ENCODE data around the gene NOS3. TPM values are rescaled to one million over a fixed set of nuclear protein-coding genes. Genes with fewer than 3 reads are reported as not detected.
"Not testable (repeated sequence)": the region's sequence is repeated elsewhere in the genome, so short reads cannot be mapped to it uniquely, and the experiment has no call there.

Gene NOS3
- total RNA-seq, 1 experiment from 2014 or later, result not detected

DNA sequence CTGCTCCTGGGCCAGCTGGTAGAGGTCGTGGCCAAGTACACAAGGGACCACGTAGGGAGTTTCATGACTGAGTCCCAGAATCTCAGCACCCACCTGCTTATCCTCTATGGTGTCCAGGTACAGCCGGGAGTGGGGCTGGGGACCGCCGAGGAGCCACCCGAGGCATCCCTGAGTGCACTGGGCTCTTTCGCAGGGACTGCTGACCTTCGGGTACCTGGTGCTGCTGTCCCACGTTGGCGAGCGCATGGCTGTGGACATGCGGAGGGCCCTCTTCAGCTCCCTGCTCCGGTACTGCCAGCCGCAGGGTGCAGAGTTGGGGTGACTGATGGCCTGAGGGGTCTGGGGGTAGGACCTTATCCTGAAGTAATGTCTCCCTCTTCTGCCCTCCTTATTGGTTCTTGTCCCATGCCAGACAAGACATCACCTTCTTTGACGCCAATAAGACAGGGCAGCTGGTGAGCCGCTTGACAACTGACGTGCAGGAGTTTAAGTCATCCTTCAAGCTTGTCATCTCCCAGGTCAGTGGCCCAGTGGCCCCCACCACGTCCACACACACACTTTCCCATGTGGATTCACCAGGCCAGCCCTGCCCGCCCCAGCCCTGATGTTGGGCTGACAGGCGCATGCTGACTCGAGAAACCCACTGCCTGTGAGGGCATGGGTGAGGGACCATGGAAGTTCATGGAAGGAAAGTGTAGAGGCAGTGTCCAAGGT, 43.7 kb downstream of the NOS3 start:
- in situ Hi-C loops (cut with HindIII; ENCODE audit: low pct_unique_long_range_greater_than_20kb, low sequenced_read_pairs), result no loop called here

DNA sequence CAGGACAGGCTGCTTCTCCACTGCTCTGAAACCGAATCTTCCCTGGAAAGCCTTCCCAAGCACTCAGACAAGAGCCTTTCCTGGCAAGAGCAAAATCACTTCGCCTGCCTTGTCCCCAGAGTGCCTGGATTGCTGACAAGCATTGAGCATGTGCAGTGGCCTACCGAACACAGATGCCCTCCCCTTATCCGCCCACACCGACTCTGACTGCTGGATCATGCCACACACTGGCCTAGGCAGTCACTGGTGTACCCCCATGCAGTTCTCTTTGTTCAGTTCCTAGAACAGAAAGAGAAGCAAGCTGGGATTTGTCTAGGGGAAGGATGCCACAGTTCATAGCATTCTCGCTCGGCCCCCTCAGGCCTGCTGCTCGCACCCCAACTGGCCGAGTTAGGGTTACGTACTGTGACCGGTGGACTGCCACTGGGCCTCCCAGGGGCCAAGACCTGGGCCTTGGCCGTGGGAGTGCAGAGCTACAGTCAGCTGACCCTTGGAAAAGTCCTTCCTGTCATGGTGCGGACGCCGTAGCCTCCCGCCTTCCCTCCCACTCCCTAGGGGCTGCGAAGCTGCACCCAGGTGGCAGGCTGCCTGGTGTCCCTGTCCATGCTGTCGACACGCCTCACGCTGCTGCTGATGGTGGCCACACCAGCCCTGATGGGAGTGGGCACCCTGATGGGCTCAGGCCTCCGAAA, 44.4 kb downstream of the NOS3 start:
- in situ Hi-C loops (cut with HindIII; ENCODE audit: low pct_unique_long_range_greater_than_20kb, low sequenced_read_pairs), result no loop called here
- DNase-seq (ENCODE audit: low read depth, low spot score), result no peak

More for the DNA sequence above, 43.7 kb downstream of the NOS3 start:
- DNase-seq (ENCODE audit: low read depth, low spot score), result no peak

DNA sequence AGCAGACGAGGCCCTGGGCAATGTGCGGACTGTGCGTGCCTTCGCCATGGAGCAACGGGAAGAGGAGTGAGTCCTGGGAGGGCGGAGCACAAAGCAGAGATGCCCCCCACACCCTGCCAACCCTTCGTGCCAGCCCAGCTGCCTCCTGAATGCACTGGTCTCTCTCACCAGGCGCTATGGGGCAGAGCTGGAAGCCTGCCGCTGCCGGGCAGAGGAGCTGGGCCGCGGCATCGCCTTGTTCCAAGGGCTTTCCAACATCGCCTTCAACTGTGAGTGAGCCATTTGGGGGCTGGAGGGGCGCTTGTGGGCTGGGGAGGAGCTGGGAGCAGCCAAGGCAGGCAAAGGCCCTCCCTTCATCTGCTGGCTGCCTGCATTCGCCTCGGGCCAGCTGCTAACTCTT, 45.1 kb downstream of the NOS3 start:
- in situ Hi-C loops (cut with HindIII; ENCODE audit: low pct_unique_long_range_greater_than_20kb, low sequenced_read_pairs), result no loop called here

DNA sequence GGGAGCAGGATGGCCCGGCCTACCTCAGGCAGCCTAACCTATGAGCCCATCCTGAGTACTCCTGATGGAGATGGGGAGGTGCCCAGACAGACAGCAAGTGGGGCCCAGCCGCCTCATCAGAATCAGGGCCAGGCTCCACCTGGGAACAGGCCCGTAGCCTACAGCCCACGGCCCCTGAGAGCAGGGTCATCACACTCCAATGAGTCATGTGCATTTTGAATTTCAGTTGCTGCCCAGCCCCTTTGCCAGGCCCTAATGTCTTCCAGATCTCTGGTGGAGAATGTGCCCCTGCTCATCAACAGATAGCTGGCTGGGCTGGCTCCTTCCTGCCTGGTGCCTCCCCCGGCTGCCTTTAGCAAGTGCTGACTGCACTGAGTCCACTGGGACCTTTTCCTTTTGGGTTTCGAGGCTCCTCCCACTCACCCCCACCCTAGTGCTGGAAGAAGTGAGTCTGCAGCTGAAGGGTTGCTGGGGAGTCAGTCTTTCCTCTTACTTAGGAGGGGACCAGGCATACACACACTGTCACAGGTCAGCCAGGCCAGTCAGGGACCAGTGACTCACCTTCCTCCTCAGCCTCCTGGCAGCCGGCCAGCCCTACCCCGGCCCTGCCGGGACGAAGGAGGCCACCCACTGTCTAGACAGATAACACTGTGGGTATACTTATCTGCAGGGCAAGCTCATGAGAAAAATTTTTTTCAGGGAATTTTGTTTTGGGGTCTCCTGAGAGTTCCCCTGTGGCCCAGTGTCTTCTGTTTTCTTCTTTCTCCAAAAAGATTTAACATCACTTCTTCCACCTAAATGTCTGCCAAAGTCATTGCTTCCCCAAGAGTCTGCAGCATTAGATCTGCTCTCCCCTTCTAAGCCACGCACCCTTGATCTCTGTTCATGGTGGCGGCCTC, 48.4 kb downstream of the NOS3 start:
- DNase-seq (ENCODE audit: low read depth, low spot score), result peak; percentile 75
- in situ Hi-C loops (cut with HindIII; ENCODE audit: low pct_unique_long_range_greater_than_20kb, low sequenced_read_pairs), result no loop called here

More for the DNA sequence above, 45.1 kb downstream of the NOS3 start:
- DNase-seq (ENCODE audit: low read depth, low spot score), result no peak

DNA sequence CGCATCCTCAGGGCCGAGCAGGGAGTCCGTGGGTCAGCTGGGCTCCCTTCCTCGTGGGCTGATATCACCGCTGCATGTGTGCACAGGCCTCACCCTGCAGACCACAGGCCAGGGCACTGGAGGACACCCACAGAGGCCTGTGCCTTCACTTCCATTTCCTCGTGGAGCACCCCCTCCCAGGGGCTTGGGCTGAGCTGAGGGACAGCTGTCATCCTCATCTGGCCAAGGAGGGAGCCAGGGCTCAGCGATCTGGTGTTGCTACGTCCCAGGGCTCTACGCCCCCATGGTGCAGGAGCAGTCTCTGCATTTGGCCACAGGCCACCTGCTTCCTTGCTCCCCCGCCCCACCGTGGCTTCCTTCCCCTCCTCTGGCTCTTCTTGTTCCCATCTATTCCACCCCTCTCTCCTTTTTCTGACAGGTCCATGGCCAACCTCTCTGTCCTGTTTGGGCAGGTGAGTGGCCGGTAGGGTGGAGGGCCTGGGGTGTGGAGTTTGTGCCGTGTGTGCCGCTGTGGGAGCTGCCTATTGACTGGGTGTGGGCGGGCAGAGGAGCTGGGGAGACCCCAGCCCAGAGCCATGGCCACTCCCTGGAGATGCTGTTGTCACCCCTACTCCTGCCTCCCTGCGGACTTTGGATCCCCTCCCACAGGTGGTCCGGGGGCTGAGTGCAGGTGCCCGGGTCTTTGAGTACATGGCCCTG, 49.2 kb downstream of the NOS3 start:
- in situ Hi-C loops (cut with HindIII; ENCODE audit: low pct_unique_long_range_greater_than_20kb, low sequenced_read_pairs), result no loop called here
- no peak for DNase-seq (ENCODE audit: low read depth, low spot score)

DNA sequence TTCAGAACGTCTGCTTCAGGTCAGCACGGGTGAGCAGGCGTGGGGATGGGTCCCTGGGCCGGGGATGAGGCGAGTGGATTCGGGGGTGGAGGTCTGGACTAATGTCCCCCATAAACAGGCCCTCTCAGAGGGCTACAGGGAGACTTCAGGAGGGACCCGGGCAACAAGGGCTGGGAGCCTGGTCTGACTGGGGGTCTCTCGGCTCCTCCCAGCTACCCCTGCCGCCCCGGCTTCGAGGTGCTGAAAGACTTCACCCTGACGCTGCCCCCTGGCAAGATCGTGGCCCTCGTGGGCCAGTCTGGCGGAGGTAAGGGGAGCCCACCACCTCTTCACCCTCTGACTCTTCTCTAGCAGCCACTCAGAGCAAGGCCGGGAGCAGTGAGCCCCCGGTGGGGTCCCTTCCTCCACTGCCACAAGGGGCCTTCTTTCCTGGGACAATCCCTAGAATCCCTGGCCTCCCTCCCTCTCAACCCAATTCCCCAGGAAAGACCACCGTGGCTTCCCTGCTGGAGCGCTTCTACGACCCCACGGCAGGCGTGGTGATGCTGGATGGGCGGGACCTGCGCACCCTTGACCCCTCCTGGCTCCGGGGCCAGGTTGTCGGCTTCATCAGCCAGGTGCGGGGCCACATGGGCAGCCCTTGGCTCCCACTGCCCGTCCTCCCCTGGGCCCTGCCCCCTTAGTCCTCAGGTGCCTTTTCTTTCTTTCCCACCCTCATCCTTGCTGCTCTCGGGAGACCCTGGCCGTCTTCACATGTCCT, 50.0 kb downstream of the NOS3 start:
- in situ Hi-C loops (cut with HindIII; ENCODE audit: low pct_unique_long_range_greater_than_20kb, low sequenced_read_pairs), result no loop called here
- DNase-seq (ENCODE audit: low read depth, low spot score), result no peak

DNA sequence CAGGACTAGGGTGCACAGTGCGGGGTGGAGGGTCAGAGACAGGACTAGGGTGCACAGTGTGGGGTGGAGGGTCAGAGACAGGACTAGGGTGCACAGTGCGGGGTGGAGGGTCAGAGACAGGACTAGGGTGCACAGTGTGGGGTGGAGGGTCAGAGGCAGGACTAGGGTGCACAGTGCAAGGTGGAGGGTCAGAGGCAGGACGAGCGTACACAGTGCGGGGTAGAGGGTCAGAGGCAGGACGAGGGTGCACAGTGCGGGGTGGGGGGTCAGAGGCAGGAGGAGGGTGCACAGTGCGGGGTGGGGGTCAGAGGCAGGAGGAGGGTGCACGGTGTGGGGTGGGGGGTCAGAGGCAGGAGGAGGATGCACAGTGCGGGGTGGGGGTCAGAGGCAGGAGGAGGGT, 52.6 kb downstream of the NOS3 start:
- in situ Hi-C loops (cut with HindIII; ENCODE audit: low pct_unique_long_range_greater_than_20kb, low sequenced_read_pairs), result not testable (repeated sequence)

DNA sequence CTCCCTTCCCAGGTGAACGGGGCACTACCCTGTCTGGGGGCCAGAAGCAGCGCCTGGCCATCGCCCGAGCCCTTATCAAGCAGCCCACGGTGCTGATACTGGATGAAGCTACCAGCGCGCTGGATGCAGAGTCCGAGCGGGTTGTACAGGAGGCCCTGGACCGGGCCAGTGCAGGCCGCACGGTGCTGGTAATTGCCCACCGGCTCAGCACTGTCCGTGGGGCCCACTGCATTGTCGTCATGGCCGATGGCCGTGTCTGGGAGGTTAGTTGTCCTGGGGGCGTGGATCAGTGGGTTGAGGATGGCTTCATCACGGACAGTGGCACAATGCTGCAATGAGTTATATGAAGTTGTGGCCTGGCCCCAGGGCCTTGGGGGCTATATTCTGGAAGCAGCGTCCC, 53.1 kb downstream of the NOS3 start:
- in situ Hi-C loops (cut with HindIII; ENCODE audit: low pct_unique_long_range_greater_than_20kb, low sequenced_read_pairs), result no loop called here
- no peak for DNase-seq (ENCODE audit: low read depth, low spot score)

More for the DNA sequence above, 52.6 kb downstream of the NOS3 start:
- not testable (repeated sequence) for DNase-seq (ENCODE audit: low read depth, low spot score)

DNA sequence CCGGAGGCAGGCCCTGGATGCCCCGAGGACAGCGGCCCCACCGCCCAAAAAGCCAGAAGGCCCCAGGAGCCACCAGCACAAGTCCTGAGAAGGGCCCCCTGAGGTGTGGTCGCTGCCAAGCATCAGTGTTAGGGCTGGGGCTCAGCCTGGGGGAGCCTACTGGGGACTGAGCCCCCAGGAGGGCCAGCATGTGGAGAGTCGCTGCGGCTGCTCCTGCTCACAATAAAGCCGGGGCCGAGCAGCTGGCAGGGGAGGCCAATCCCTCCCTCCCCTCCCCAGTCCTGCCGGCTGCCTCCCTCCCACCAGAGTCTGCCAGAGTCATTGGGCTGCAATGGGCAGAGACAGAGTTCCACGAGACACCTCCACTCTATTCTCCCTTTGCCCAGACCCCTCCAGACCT, 54.4 kb downstream of the NOS3 start:
- in situ Hi-C loops (cut with HindIII; ENCODE audit: low pct_unique_long_range_greater_than_20kb, low sequenced_read_pairs), result no loop called here

DNA sequence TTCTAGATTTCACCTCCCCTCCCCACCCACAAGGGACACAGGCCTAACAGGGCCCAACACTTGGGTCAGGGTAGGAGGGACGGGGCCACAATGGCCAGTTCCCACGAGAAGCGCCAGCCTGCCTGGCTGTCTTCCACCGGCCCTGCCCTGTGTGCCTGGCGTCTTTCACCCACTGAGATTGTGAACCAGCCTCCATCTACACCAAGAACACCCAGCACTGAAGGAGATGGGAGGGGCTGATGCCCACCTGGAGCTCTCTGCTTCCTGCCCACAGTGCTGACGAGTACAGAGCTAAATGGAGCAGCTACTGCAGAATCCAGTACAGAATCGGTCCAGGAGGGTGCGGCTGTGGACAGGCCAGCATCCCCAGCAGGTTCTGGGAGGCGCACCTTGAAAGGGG, 55.1 kb downstream of the NOS3 start:
- in situ Hi-C loops (cut with HindIII; ENCODE audit: low pct_unique_long_range_greater_than_20kb, low sequenced_read_pairs), result no loop called here
- no peak for DNase-seq (ENCODE audit: low read depth, low spot score)

More for the DNA sequence above, 54.4 kb downstream of the NOS3 start:
- DNase-seq (ENCODE audit: low read depth, low spot score), result no peak

DNA sequence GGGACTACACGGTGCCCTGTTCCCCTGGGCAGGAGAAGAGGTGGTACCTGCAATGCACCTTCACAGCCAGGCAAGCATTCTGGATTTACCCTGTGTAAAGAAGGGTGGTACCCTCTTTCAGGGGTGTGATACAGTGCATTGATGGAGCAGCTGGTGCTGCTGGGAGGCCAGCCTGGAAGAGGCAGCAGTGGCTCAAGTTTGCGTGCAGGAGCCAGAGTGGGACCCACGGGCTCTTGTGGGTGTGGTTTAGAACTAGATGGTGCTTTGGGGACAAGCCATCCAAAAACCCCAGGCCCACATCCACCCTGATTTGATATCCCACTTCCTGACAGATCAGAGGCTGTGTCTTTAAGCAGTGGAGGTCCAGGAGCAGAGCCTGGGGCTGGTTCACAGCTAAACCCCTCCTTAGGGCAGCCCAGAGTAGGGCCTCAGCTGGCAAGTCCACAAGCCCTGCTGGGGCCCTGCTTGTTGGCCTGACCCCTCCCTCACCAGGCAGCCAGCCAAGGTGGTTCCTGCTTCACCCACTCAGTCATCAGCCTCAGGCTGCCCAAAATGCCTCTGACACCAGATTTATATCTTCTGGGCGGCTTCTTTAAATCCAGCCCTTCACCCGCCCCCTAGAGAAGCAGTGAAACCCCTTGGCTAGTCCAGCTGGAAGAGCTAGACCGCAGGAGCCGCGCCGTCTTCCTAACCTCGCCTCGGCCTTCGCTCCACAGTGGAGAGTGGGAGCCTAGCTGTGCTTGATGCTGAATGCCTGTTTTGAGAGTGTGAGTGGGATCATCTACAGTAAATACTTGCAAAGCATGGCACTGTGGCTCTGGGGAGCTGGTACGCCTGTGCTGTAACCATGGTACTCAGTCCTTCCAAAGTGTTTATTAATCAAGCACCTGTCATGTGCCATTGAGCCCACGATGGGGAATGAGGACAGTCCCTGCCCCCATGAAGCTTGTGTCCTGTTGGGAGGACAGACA, 56.1 kb downstream of the NOS3 start:
- no peak for DNase-seq (ENCODE audit: low read depth, low spot score)
- in situ Hi-C loops (cut with HindIII; ENCODE audit: low pct_unique_long_range_greater_than_20kb, low sequenced_read_pairs), result no loop called here

DNA sequence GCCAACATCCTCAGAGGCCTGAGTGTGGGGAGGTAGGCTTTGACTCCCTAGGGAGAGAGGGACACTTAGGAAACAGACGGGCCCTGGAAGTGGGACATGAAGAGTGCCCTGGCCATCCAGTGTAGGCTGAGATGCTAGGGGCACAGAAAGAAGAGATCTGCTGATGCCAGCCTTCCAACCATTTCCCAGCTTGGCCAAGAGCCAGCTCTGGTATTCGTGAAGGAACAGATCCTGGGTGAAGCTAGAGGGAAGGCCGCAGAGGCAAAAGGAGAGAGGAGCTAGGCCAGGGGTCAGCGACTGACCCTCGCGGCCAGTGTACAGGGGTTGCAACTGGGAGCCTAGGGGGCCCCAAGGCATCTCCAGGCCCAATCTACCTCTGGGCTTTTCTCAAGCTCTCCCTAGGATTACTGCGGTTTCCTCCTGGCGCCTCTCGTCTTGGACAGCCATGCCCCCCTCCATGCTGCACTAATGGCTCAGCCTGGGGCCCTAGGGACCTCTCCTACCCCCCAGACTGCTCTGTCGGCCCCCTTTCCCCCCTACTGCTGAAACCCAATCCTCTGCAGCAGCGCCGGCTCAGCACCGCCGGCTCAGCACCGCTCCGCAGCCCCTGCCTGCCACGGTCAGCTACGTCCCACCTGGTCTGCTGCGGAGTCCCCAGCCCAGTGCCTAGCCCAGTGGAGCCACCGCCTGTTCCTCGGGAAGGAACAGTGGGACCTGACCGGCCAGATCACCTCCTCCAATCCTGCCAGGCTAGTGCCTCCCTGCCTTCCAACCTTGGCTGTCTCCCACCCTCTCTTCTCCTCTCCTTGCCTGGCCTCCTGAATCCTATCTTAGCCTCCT, 57.4 kb downstream of the NOS3 start, which contains the start of gene ASIC3:
ASIC3 (plus strand) TSS at position 556 of the 840 bp plus-strand sequence. CDS start 355 bp downstream, outside the sequence.
- DNase-seq (ENCODE audit: low read depth, low spot score), result no peak
- in situ Hi-C loops (cut with HindIII; ENCODE audit: low pct_unique_long_range_greater_than_20kb, low sequenced_read_pairs), result no loop called here

DNA sequence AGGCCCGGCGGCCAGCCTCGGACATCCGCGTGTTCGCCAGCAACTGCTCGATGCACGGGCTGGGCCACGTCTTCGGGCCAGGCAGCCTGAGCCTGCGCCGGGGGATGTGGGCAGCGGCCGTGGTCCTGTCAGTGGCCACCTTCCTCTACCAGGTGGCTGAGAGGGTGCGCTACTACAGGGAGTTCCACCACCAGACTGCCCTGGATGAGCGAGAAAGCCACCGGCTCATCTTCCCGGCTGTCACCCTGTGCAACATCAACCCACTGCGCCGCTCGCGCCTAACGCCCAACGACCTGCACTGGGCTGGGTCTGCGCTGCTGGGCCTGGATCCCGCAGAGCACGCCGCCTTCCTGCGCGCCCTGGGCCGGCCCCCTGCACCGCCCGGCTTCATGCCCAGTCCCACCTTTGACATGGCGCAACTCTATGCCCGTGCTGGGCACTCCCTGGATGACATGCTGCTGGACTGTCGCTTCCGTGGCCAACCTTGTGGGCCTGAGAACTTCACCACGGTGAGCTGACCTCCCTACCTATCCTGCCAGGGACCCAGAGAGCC, 58.2 kb downstream of the NOS3 start:
- DNase-seq (ENCODE audit: low read depth, low spot score), result no peak
- in situ Hi-C loops (cut with HindIII; ENCODE audit: low pct_unique_long_range_greater_than_20kb, low sequenced_read_pairs), result no loop called here

DNA sequence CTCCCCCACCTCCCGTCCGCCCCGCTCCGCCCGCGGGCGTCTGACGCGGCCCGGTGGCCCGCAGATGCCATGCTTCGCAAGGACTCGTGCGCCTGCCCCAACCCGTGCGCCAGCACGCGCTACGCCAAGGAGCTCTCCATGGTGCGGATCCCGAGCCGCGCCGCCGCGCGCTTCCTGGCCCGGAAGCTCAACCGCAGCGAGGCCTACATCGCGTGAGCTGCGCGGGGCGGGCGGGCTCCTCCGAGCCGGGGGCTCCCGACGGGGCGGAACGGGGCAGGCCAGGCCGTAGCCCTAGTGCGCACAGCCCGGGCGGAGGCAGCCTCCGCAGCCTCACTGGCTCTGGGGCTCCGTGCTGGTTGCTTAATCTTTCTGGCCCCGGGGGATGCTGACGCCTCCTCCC, 60.3 kb downstream of the NOS3 start:
- in situ Hi-C loops (cut with HindIII; ENCODE audit: low pct_unique_long_range_greater_than_20kb, low sequenced_read_pairs), result no loop called here
- no peak for DNase-seq (ENCODE audit: low read depth, low spot score)

DNA sequence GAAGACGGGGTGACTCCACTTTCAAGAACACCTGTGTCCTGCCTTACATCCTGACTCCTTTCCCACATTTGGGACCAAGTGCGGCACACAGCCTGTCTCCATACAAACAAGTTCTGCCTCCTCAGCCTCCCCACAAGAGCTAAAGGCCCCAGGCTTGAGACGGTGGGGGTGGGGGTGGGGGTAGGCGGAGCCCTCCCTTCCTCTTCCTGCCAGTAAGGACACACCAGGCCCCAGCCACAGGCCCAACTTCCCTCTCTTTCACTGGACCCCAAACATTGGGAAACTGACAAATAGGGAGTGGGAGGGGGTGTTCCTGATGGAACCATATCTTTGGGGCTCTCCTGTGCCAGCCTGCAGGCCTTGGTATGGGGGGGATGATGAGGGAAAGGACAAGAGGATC, 62.3 kb downstream of the NOS3 start:
- in situ Hi-C loops (cut with HindIII; ENCODE audit: low pct_unique_long_range_greater_than_20kb, low sequenced_read_pairs), result no loop called here

More for the DNA sequence above, 62.3 kb downstream of the NOS3 start:
- DNase-seq (ENCODE audit: low read depth, low spot score), result no peak

Measured in SK-MEL-5 (cell line).